Ovary (tissue), 9 donors: ENCODE data around the gene MEGF9. TPM values are rescaled to one million over a fixed set of nuclear protein-coding genes. Genes with fewer than 3 reads are reported as not detected.
"Not testable (repeated sequence)": the region's sequence is repeated elsewhere in the genome, so short reads cannot be mapped to it uniquely, and the experiment has no call there.

Experiments
- DNase-seq, 5 donors: peaks; one replicate each; pipeline ENCODE4 v3.0.0-alpha.2; 2019 to 2020
- H3K27ac ChIP-seq, 2 donors: fragments of 200-600 bp; one replicate each; pipeline versions ENCODE4 v1.5.1 to v1.8.0; 2019 to 2022
- H3K27me3 ChIP-seq: fragments of 200-600 bp; one replicate; pipeline ENCODE4 v1.8.0; 2022
- H3K36me3 ChIP-seq: fragments of 200-600 bp; sonication (generic); one replicate; pipeline ENCODE4 v1.5.1; 2019
- H3K4me1 ChIP-seq: one replicate; pipeline ENCODE4 v1.8.1; 2013; ENCODE audit warnings: mild to moderate bottlenecking, moderate library complexity; ENCODE audit not compliant: insufficient read depth
- H3K4me3 ChIP-seq: fragments of 200-600 bp; sonication (generic); one replicate; pipeline ENCODE4 v1.5.1; 2017
- H3K9me3 ChIP-seq, 2 donors: fragments of 200-600 bp in 1 of 2; sonication (generic) in 1 of 2; one replicate each; pipeline versions ENCODE4 v1.5.1 to v1.8.1; 2013 to 2019; ENCODE audit warnings: mild to moderate bottlenecking in 1 of 2, moderate library complexity in 1 of 2
- EP300 ChIP-seq: sonication (generic); formaldehyde crosslinking; IDR thresholded peaks from one replicate; pipeline ENCODE4 v1.6.1; 2017; ENCODE audit warnings: antibody characterized with exemption
- POLR2A ChIP-seq: fragments of 450-650 bp; IDR thresholded peaks from one replicate; pipeline ENCODE4 v1.6.1; 2017; ENCODE audit warnings: antibody characterized with exemption, mild to moderate bottlenecking, moderate library complexity
- WGBS, 3 donors: extraction: QIAGEN DNeasy Blood & Tissue Kit in 1 of 3; methylation state at CpG; one replicate each; pipeline versions ENCODE4 v1.1.5 to v1.1.7; 2013 to 2017; 5-methylcytosine and 5-hydroxymethylcytosine counted together
- intact Hi-C, 4 donors: fragments of 100-400 bp; cut with DNase I; formaldehyde crosslinking; loops; one replicate each; pipeline versions ENCODE4 v1.11.0 to v1.15.1; 2022 to 2023
- polyA plus RNA-seq, 2 donors: library from polyadenylated mRNA; stranded (reverse); fragments of 200-250 nt in 1 of 2; fragments of 350-450 nt in 1 of 2; fragmentation: Illumina TruSeq in 1 of 2; extraction: RNeasy Lipid Tissue Mini Kit (QIAGEN cat#74804) in 1 of 2; gene quantifications; one replicate each; pipeline ENCODE4 v1.2.3, GENCODE V29; 2013 to 2014
- total RNA-seq, 7 donors: library from RNA; depleted of rRNA in 2 of 7; stranded (reverse); fragments of >200 nt in 2 of 7; fragmentation: NEBNext Ultra II Directional in 3 of 7; extraction: Animal tissue kit (Norgen Biotek cat#: 25700) in 3 of 7; gene quantifications; one replicate each; pipeline versions ENCODE4 v1.1.0 to v1.2.4, GENCODE V29; 2016 to 2023
- TF ChIP-seq, protein P1 (sequence below), 3 donors: fragments of 450-650 bp in 2 of 3; fragments of 200-600 bp in 1 of 3; IDR thresholded peaks; one replicate each; pipeline versions ENCODE4 v1.5.1 to v1.8.0; 2016 to 2022; ENCODE audit warnings: antibody characterized with exemption in 3 of 3, mild to moderate bottlenecking in 1 of 3
- donor health status: DM: no; HTN: no; CAD: no; lungs with moderate emphysema.
- donor health status: DM: no; HTN: no; CAD: no.
- donor health status: Bipolar disorder and iron deficiency.
- donor health status: DM: yes; HTN: yes; CAD: no.
- donor health status: DM: no; HTN: no; CAD: no.
- donor health status: DM: yes; HTN: yes; CAD: no.

The MEGF9 gene
- total and polyA plus RNA-seq, 9 donors: 9.9 to 27.3 (median 14.6) TPM

DNA sequence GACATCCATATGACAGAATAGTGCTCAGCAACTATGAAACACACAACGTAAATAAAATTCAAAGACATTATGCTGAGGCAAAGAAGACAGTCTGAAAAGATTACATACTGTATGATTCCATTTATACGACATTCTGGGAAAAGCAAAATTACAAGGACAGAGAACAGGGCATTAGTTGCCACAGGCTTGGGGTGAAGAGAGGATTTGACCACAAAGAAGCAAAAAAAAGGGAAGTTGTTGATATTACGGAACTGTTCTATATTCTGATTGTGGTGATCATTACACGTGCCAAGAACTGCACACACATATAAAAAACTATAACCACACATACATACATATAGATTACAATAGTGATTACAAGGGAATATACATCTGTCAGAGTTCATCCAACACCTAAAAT, 158.4 kb downstream of the MEGF9 start:
- no peaks in the 10 kb centered on the region for H3K36me3 ChIP-seq
- H3K27me3 ChIP-seq: no peaks in the 10 kb centered on the region
- no peak for TF ChIP-seq EP300
- TF ChIP-seq POLR2A: no peak
- TF ChIP-seq, protein P1, sequence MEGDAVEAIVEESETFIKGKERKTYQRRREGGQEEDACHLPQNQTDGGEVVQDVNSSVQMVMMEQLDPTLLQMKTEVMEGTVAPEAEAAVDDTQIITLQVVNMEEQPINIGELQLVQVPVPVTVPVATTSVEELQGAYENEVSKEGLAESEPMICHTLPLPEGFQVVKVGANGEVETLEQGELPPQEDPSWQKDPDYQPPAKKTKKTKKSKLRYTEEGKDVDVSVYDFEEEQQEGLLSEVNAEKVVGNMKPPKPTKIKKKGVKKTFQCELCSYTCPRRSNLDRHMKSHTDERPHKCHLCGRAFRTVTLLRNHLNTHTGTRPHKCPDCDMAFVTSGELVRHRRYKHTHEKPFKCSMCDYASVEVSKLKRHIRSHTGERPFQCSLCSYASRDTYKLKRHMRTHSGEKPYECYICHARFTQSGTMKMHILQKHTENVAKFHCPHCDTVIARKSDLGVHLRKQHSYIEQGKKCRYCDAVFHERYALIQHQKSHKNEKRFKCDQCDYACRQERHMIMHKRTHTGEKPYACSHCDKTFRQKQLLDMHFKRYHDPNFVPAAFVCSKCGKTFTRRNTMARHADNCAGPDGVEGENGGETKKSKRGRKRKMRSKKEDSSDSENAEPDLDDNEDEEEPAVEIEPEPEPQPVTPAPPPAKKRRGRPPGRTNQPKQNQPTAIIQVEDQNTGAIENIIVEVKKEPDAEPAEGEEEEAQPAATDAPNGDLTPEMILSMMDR (IDR thresholded peaks at IDR 0.05): no peak
- no peak for DNase-seq
- H3K4me3 ChIP-seq: no peak overlapping the region
- peaks cover 14% of the 10 kb centered on the region for H3K4me1 ChIP-seq
- no peaks in the 10 kb centered on the region for H3K9me3 ChIP-seq
- WGBS, 3 donors: 95 to 97% (median 95%) methylated on average over 4 of the region's 4 CpGs
- intact Hi-C loops: no loop called here
- no peak overlapping the region for H3K27ac ChIP-seq

DNA sequence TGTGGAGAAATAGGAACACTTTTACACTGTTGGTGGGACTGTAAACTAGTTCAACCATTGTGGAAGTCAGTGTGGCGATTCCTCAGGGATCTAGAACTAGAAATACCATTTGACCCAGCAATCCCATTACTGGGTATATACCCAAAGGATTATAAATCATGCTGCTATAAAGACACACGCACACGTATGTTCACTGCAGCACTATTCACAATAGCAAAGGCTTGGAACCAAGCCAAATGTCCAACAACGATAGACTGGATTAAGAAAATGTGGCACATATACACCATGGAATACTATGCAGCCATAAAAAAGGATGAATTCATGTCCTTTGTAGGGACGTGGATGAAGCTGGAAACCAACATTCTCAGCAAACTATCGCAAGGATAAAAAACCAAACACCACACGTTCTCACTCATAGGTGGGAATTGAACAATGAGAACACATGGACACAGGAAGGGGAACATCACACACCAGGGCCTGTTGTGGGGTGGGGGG, 162.0 kb downstream of the MEGF9 start:
- 91 to 98% (median 95%) methylated on average over 6 of the region's 7 CpGs for WGBS, 3 donors
- intact Hi-C loops, H3K9me3 ChIP-seq: not testable (repeated sequence)

More for the DNA sequence above, 162.0 kb downstream of the MEGF9 start:
- H3K36me3 ChIP-seq, H3K27me3 ChIP-seq, H3K4me1 ChIP-seq, H3K27ac ChIP-seq, DNase-seq, H3K4me3 ChIP-seq: not testable (repeated sequence)

Other genes starting within 250 kb of the MEGF9 start
- 10 to 100 TPM; 35.1 to 59.4 (median 44.7) TPM for gene CDK5RAP2, start 134.3 kb downstream of the MEGF9 start, total RNA-seq
- 10 to 100 TPM; 30.8 to 61.1 TPM for gene CDK5RAP2, start 134.3 kb downstream of the MEGF9 start, polyA plus RNA-seq
- 10 to 100 TPM; 20.0 to 62.0 (median 51.1) TPM for gene FBXW2, start 78.9 kb upstream of the MEGF9 start, total RNA-seq
- 10 to 100 TPM; 15.6 to 34.5 TPM for gene FBXW2, start 78.9 kb upstream of the MEGF9 start, polyA plus RNA-seq
- 10 to 100 TPM; 22.4 to 49.2 (median 39.5) TPM for gene PSMD5, start 128.5 kb upstream of the MEGF9 start, total RNA-seq
- 10 to 100 TPM; 13.4 to 36.9 TPM for gene PSMD5, start 128.5 kb upstream of the MEGF9 start, polyA plus RNA-seq
- 10 to 100 TPM; 16.8 to 56.0 (median 42.8) TPM for gene PHF19, start 162.7 kb upstream of the MEGF9 start, total RNA-seq
- gene PHF19, start 162.7 kb upstream of the MEGF9 start, polyA plus RNA-seq: 10 to 100 TPM; 24.1 to 26.6 TPM
- gene TRAF1, start 212.3 kb upstream of the MEGF9 start, total RNA-seq: 1 to 10 TPM; 4.1 to 9.4 (median 5.5) TPM
- 1 to 10 TPM; 4.4 to 6.2 TPM for gene TRAF1, start 212.3 kb upstream of the MEGF9 start, polyA plus RNA-seq